Measurements from ENCODE around the gene MROH8. TPM values are rescaled to one million over a fixed set of nuclear protein-coding genes. Genes with fewer than 3 reads are reported as not detected.
A peak's percentile ranks its signal among the peaks of the same experiment; 100 is the strongest.

MROH8 gene
- 2.5 to 6.1 TPM (median 2.8 TPM) in 3 replicates for total RNA-seq
- long read RNA-seq, partial matches to known transcripts: 1 of 6 reads
- long read RNA-seq, other reads (novel, unspliced or antisense): 5 of 6 reads

DNA sequence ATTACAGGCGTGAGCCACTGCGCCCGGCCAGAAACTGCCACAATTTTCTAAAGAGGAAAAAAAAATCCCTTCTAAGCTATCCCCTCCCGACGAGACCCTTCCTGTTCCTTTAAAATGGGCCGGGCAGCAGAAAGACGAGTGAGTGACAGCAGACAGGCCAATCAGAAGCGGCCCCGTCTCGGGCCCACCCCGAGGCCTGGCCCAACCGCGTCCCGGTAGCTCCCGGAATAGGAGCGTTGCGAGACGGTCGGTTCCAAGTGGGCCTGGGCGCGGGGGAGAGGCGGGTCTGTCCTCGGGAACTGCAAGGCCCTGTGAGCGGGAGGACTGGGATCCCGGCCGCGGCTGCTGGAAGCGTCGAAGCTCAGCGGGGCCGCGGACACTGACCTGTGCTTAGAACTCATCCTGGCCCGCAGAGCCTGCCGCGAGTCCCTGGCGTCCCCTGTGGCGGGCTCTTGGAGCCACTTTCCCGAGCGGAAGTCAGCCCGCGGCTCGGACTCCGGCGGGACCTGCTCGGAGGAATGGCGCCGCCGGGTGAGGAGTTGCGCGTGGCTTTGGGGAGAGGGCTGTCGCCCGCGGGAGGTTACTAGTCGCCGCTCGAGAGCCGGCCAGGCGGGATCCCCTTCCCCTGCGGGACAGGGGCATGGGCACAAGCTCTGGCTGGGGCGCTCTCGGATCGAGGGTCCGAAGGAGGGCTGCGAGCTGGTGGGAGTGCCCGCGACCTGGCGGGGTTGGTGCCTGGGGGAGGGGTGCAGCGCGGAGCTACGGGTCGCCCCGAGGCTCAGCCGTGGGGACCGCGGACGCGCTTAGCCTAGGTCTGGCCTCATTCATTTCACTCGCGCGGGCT is at the start of gene MROH8, which contains the start of gene RPN2:
TSS of gene MROH8 (minus strand) at position 710 of the 844 bp plus-strand sequence.
TSS of gene RPN2 (plus strand) at position 492 of the 844 bp plus-strand sequence. CDS start at position 519, 27 bp downstream.
- H3K4me1 Mint-ChIP-seq (ENCODE audit: low read depth): peaks cover 32% of the 10 kb centered on the region
- peak; percentile 99 for DNase-seq (ENCODE audit: low spot score)
- peak within 1 kb of the TSS; percentile 98 for H3K27ac Mint-ChIP-seq (ENCODE audit: unreplicated experiment)
- TF ChIP-seq, protein P1, sequence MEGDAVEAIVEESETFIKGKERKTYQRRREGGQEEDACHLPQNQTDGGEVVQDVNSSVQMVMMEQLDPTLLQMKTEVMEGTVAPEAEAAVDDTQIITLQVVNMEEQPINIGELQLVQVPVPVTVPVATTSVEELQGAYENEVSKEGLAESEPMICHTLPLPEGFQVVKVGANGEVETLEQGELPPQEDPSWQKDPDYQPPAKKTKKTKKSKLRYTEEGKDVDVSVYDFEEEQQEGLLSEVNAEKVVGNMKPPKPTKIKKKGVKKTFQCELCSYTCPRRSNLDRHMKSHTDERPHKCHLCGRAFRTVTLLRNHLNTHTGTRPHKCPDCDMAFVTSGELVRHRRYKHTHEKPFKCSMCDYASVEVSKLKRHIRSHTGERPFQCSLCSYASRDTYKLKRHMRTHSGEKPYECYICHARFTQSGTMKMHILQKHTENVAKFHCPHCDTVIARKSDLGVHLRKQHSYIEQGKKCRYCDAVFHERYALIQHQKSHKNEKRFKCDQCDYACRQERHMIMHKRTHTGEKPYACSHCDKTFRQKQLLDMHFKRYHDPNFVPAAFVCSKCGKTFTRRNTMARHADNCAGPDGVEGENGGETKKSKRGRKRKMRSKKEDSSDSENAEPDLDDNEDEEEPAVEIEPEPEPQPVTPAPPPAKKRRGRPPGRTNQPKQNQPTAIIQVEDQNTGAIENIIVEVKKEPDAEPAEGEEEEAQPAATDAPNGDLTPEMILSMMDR (IDR thresholded peaks at IDR 0.05): no peak
- peak within 1 kb of the TSS; percentile 93 for H3K4me3 Mint-ChIP-seq (ENCODE audit: unreplicated experiment)
- H3K9me3 Mint-ChIP-seq (ENCODE audit: low read depth): no peaks in the 10 kb centered on the region
- H3K36me3 Mint-ChIP-seq (ENCODE audit: low read depth): peaks cover 1% of the 10 kb centered on the region
- H3K27me3 Mint-ChIP-seq (ENCODE audit: low read depth): no peaks in the 10 kb centered on the region

DNA sequence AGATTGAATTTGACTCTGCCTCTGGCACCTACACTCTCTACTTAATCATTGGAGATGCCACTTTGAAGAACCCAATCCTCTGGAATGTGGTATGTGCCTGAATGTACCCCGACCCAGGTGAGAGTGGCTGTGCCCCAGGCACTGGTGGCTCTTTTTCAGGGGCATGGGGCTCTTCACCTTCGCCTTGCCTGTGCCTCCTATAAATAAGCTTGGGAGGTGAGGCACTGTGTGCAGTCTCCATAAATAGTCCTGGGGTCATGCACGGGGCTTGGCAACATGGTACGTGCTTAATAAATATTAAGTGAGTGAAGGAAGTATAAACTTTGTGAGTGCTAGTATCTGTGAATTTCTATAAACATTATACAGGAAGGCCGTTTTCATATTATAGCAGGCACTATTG is 49.3 kb upstream of the MROH8 start:
- H3K4me1 Mint-ChIP-seq (ENCODE audit: low read depth): no peaks in the 10 kb centered on the region
- no peak for DNase-seq (ENCODE audit: low spot score)
- no peaks in the 10 kb centered on the region for H3K27me3 Mint-ChIP-seq (ENCODE audit: low read depth)
- H3K36me3 Mint-ChIP-seq (ENCODE audit: low read depth): peaks cover 42% of the 10 kb centered on the region
- H3K27ac Mint-ChIP-seq (ENCODE audit: unreplicated experiment): no peak overlapping the region
- TF ChIP-seq, protein P1 (IDR thresholded peaks at IDR 0.05): no peak
- H3K9me3 Mint-ChIP-seq (ENCODE audit: low read depth): no peaks in the 10 kb centered on the region
- no peak overlapping the region for H3K4me3 Mint-ChIP-seq (ENCODE audit: unreplicated experiment)

DNA sequence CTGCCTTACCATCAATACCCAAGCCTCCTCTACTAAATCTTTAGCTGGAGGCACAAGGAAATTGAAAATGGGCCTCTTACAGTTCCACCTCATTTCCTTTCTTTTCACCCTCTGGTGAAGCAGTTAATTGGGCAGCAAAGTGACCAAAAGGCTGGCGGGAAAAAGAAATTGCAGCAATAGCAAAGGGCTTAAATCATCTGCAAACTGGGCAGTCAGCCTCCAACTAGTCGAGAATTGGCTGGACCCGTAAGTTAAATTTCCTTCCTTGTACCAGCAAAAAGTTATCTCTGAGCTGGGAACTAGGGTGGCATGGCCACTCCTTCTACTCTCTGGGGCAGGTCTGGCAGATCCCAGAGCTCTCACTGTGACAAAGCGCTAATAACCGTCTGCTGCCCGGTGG is 48.7 kb upstream of the MROH8 start:
- H3K27ac Mint-ChIP-seq (ENCODE audit: unreplicated experiment): no peak overlapping the region
- H3K9me3 Mint-ChIP-seq (ENCODE audit: low read depth): no peaks in the 10 kb centered on the region
- H3K27me3 Mint-ChIP-seq (ENCODE audit: low read depth): no peaks in the 10 kb centered on the region

DNA sequence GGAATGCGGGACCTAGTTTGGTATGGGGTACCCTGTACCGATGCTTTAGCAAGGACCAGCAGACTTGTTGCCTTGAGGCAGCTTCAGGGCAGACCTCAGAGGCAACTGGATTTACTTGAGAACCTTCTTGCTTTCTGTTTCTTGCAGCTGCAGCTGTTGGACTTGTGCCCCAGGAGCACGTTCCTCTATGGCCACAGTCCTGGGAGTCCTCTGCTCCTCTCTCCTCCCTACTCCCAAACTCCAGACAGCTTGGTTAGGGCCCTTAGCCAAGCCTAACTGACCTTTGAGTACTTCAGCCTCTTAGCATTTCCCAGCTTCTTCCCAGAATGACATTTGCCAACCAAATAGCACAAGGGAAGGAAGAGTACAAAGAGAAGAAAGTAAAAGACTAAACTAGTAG is 47.5 kb upstream of the MROH8 start:
- Mint-ChIP-seq H3K27ac (ENCODE audit: unreplicated experiment) (no peak overlapping the region), H3K4me1 (ENCODE audit: low read depth) (no peaks in the 10 kb centered on the region), H3K9me3 (ENCODE audit: low read depth) (no peaks in the 10 kb centered on the region), H3K36me3 (ENCODE audit: low read depth) (peaks cover 36% of the 10 kb centered on the region), H3K4me3 (ENCODE audit: unreplicated experiment) (no peak overlapping the region), H3K27me3 (ENCODE audit: low read depth) (no peaks in the 10 kb centered on the region)
- TF ChIP-seq, protein P1 (IDR thresholded peaks at IDR 0.05): no peak
- no peak for DNase-seq (ENCODE audit: low spot score)

More for the DNA sequence above, 48.7 kb upstream of the MROH8 start:
- peaks cover 42% of the 10 kb centered on the region for H3K36me3 Mint-ChIP-seq (ENCODE audit: low read depth)
- H3K4me1 Mint-ChIP-seq (ENCODE audit: low read depth): no peaks in the 10 kb centered on the region
- TF ChIP-seq, protein P1 (IDR thresholded peaks at IDR 0.05): no peak
- no peak overlapping the region for H3K4me3 Mint-ChIP-seq (ENCODE audit: unreplicated experiment)
- no peak for DNase-seq (ENCODE audit: low spot score)

DNA sequence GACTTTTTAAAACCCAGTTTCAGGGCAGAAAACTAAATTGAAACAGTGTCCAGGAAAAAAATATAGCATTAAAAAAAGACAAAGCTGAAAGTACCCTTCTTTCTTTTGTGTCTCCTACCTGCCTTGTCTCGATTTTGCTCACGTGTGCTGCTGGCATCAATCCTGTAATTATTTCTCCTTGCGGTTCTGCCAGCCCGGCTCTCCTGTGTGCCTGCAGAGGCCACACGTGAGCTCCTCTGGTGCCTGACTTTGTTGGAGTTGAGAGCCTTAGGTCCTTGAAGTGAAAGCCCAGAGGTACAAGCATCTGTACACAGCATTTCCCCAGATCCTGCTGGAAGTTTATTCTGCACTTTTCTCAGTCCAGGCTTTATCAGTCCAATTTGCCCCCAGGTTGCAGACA is 45.8 kb upstream of the MROH8 start:
- peaks cover 34% of the 10 kb centered on the region for H3K36me3 Mint-ChIP-seq (ENCODE audit: low read depth)
- TF ChIP-seq, protein P1 (IDR thresholded peaks at IDR 0.05): no peak
- H3K4me3 Mint-ChIP-seq (ENCODE audit: unreplicated experiment): no peak overlapping the region
- DNase-seq (ENCODE audit: low spot score): no peak
- H3K27me3 Mint-ChIP-seq (ENCODE audit: low read depth): no peaks in the 10 kb centered on the region
- H3K9me3 Mint-ChIP-seq (ENCODE audit: low read depth): no peaks in the 10 kb centered on the region
- no peak overlapping the region for H3K27ac Mint-ChIP-seq (ENCODE audit: unreplicated experiment)
- no peaks in the 10 kb centered on the region for H3K4me1 Mint-ChIP-seq (ENCODE audit: low read depth)

Measured in chondrocyte (in vitro differentiated cells).